Hepatocyte (in vitro differentiated cells): ENCODE results near the gene SFXN5.

Experiments
- CTCF ChIP-seq: fragments of 200-600 bp; sonication (generic); IDR thresholded peaks from 2 replicates; pipeline ENCODE4 v1.5.1; 2016; ENCODE audit warnings: antibody characterized with exemption, mild to moderate bottlenecking; ENCODE audit not compliant: poor library complexity
- EZH2 ChIP-seq: fragments of 200-600 bp; sonication (generic); IDR thresholded peaks from 2 replicates; pipeline ENCODE4 v1.6.1; 2016; ENCODE audit warnings: antibody characterized with exemption, mild to moderate bottlenecking, borderline replicate concordance
- EZH2phosphoT487 ChIP-seq: fragments of 200-600 bp; sonication (generic); IDR thresholded peaks from one replicate; pipeline ENCODE4 v1.6.1; 2018; ENCODE audit warnings: antibody characterized with exemption, mild to moderate bottlenecking, low read depth, moderate library complexity; ENCODE audit not compliant: unreplicated experiment, severe bottlenecking

GRCh38 chr2:72965016-72965415, 106.5 kb downstream of the SFXN5 start:
- TF ChIP-seq EZH2 (no peak), CTCF (no peak), EZH2phosphoT487 (no peak)
